ENCODE results near the gene MCF2L. TPM values are rescaled to one million over a fixed set of nuclear protein-coding genes. Genes with fewer than 3 reads are reported as not detected.
A peak's percentile ranks its signal among the peaks of the same experiment; 100 is the strongest.

The MCF2L gene
- total and polyA plus RNA-seq, 5 donors from 2014 or later, result 0.34 to 22.2 (median 1.3) TPM

GRCh38 chr13:113125506-113126264 lies 156.7 kb downstream of the MCF2L start:
- peaks cover 0 to 5% (median 0%) of the 10 kb centered on the region in 4 donors for H3K4me1 Mint-ChIP-seq
- H3K36me3 Mint-ChIP-seq, result no peaks in the 10 kb centered on the region
- peaks cover 17% of the 10 kb centered on the region for H3K27me3 Mint-ChIP-seq
- Histone ChIP-seq H3K27ac (ENCODE audit: insufficient read depth, low read length, poor library complexity, severe bottlenecking) (no peak overlapping the region), H3K36me3 (ENCODE audit: control insufficient read depth, insufficient read depth, low read length) (no peaks in the 10 kb centered on the region), H3K27me3 (ENCODE audit: control insufficient read depth, insufficient read depth, low read length) (peaks cover 11% of the 10 kb centered on the region), H3K4me1 (ENCODE audit: control insufficient read depth, insufficient read depth, low read length, poor library complexity, severe bottlenecking) (peaks cover 5% of the 10 kb centered on the region), H3K9me3 (ENCODE audit: control insufficient read depth in 2 of 2, low read length in 2 of 2) (no peaks in the 10 kb centered on the region), H3K4me3 (ENCODE audit: low read depth, low read length) (no peak overlapping the region)
- peaks cover 0 to 6% (median 0%) of the 10 kb centered on the region in 7 donors for H3K9me3 Mint-ChIP-seq
- DNase-seq (no peak), ATAC-seq (ENCODE audit: low read depth in 2 of 2) (no peak)
- no peak overlapping the region for H3K27ac Mint-ChIP-seq
- no peak overlapping the region for H3K4me3 Mint-ChIP-seq

DNA sequence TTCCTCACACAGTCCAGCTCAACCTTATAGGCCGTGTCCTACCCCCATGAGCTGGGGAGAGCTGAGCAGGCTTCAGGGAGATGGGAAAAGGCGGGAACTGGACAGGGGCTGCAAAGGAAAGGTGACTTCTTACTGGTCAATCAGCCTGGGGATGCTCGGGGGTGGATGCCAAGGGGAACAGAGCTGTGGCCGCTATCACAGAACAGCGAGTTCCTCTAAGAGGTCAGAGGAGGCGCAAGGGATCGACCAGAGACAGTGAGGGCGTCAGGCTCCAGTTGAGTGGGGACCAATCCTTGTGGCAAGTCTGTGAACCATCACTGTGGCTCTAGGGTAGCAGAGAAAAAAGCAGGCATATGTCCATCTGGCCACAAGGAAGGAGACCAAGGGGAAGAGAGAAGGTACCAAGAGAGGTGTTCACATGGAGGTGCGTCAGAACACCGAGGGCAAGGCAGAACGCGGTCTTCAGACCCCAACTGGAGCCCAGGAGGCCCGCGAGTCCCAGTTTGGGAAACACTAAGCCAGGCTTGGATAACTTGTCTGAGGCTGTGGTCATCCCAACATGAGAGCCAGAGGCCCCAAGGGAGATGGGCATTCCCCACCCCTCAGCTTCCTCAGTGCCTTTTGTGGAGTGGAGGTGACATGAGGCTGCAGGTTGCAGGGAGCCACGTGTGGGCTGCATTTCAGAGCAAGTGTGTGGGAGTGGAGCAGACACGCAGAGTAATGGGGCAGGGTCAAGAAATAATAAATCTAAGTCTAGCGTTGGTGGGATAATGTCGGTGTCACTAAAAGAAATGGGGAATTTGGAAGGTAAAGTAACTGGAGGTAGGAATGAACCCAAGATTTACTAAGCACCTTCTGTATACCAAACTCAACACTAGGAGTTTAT lies 157.5 kb downstream of the MCF2L start:
- Mint-ChIP-seq H3K27me3 (peaks cover 22% of the 10 kb centered on the region), H3K36me3 (no peaks in the 10 kb centered on the region), H3K4me1 (peaks cover 0 to 5% (median 0%) of the 10 kb centered on the region in 4 donors), H3K27ac (no peak overlapping the region), H3K9me3 (peaks cover 0 to 6% (median 0%) of the 10 kb centered on the region in 7 donors), H3K4me3 (no peak overlapping the region)
- DNase-seq (no peak), ATAC-seq (ENCODE audit: low read depth in 2 of 2) (no peak)
- peaks cover 16% of the 10 kb centered on the region for H3K27me3 ChIP-seq (ENCODE audit: control insufficient read depth, insufficient read depth, low read length)
- H3K4me1 ChIP-seq (ENCODE audit: control insufficient read depth, insufficient read depth, low read length, poor library complexity, severe bottlenecking), result peaks cover 5% of the 10 kb centered on the region
- no peak overlapping the region for H3K4me3 ChIP-seq (ENCODE audit: low read depth, low read length)
- no peaks in the 10 kb centered on the region for H3K36me3 ChIP-seq (ENCODE audit: control insufficient read depth, insufficient read depth, low read length)
- H3K27ac ChIP-seq (ENCODE audit: insufficient read depth, low read length, poor library complexity, severe bottlenecking), result no peak overlapping the region
- no peaks in the 10 kb centered on the region for H3K9me3 ChIP-seq (ENCODE audit: control insufficient read depth in 2 of 2, low read length in 2 of 2)

- no peak overlapping the region for H3K27ac ChIP-seq (ENCODE audit: insufficient read depth, low read length, poor library complexity, severe bottlenecking)
- H3K27ac Mint-ChIP-seq, result no peak overlapping the region
- ATAC-seq (ENCODE audit: low read depth in 2 of 2), result no peak
- peaks cover 22% of the 10 kb centered on the region for H3K27me3 ChIP-seq (ENCODE audit: control insufficient read depth, insufficient read depth, low read length)
- no peaks in the 10 kb centered on the region for H3K36me3 Mint-ChIP-seq
- peak overlapping the region in 1 of 4 donors; percentile 73 for H3K4me3 Mint-ChIP-seq
- no peaks in the 10 kb centered on the region for H3K9me3 ChIP-seq (ENCODE audit: control insufficient read depth in 2 of 2, low read length in 2 of 2)
- H3K9me3 Mint-ChIP-seq, result peaks cover 0 to 6% (median 0%) of the 10 kb centered on the region in 7 donors
- H3K36me3 ChIP-seq (ENCODE audit: control insufficient read depth, insufficient read depth, low read length), result no peaks in the 10 kb centered on the region
- peaks cover 5% of the 10 kb centered on the region for H3K4me1 ChIP-seq (ENCODE audit: control insufficient read depth, insufficient read depth, low read length, poor library complexity, severe bottlenecking)
- no peak overlapping the region for H3K4me3 ChIP-seq (ENCODE audit: low read depth, low read length)
- H3K27me3 Mint-ChIP-seq, result peaks cover 44% of the 10 kb centered on the region
- H3K4me1 Mint-ChIP-seq, result peaks cover 0 to 5% (median 0%) of the 10 kb centered on the region in 4 donors
- no peak for DNase-seq
Observed at GRCh38 chr13:113129480-113129879, 160.5 kb downstream of the MCF2L start.

DNA sequence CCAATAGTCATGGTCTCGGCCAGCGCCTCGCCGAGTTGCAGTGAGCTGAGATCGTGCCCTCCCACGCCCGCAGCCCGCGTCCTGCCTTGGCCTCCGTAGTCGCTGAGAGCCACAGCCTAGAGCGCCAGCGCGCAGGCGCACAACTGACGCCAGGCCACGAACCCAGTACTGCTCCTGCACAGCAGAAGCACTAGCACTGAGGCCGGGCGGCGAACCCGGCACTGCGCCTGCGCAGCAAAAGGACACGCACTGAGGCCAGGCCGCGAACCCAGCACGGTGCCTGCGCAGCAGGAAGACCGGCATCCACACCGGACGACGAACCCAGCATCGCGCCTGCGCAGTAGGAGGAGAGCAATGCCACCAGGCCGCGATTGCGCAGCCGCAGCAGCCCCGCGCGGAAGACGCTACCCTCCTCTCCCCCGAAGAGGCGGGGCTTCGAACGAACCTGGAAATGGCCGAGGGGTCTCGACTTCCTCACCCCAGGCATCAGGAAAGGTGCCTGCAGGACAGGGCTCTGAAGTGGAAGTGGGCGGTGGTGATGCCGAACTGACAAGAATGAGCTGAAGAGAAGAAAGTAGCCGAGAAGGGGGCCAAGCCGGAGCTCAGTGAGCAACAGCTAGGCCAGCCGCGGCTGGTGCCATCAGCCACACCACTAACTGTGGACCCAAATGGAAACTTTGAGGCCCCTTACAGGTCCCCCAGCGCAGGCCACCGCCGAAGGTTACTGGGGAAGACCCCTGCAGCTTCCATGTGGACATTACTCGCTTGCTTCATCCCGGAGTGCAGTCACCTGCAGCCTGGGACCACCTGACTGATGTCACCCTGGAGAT lies 161.1 kb downstream of the MCF2L start:
- Mint-ChIP-seq H3K4me1 (peaks cover 0 to 5% (median 0%) of the 10 kb centered on the region in 4 donors), H3K27me3 (peaks cover 45% of the 10 kb centered on the region), H3K4me3 (peak overlapping the region in 1 of 4 donors; percentile 41), H3K27ac (no peak overlapping the region), H3K9me3 (peaks cover 0 to 8% (median 0%) of the 10 kb centered on the region in 7 donors), H3K36me3 (no peaks in the 10 kb centered on the region)
- H3K27me3 ChIP-seq (ENCODE audit: control insufficient read depth, insufficient read depth, low read length), result peaks cover 22% of the 10 kb centered on the region
- H3K27ac ChIP-seq (ENCODE audit: insufficient read depth, low read length, poor library complexity, severe bottlenecking), result no peak overlapping the region
- no peaks in the 10 kb centered on the region for H3K9me3 ChIP-seq (ENCODE audit: control insufficient read depth in 2 of 2, low read length in 2 of 2)
- H3K4me3 ChIP-seq (ENCODE audit: low read depth, low read length), result no peak overlapping the region
- H3K36me3 ChIP-seq (ENCODE audit: control insufficient read depth, insufficient read depth, low read length), result no peaks in the 10 kb centered on the region
- ATAC-seq (ENCODE audit: low read depth in 2 of 2), result peak in 1 of 2 donors; percentile 39
- peaks cover 5% of the 10 kb centered on the region for H3K4me1 ChIP-seq (ENCODE audit: control insufficient read depth, insufficient read depth, low read length, poor library complexity, severe bottlenecking)
- DNase-seq, result peak in 1 of 3 donors; percentile 38

DNA sequence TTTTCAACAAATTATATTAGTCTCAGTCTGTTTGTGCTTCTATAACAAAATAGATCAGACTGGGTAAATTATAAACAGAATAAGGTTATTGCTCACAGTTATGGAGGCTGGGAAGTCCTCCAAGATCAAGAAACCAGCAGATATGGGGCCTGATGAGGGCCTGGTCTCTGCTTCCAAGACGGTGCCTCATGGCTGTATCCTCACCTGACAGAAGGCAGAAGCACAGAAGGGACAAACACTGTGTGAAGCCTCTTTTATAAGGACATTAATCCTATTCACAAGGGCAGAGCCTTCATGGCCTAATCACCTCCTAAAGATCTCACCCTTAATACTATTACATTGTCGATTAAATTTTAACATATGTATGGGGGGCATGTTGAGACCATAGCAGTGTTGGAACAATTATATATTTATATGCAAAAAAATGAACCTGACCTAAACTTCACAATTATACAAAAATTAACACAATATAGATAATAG lies 166.3 kb downstream of the MCF2L start:
- H3K4me1 ChIP-seq (ENCODE audit: control insufficient read depth, insufficient read depth, low read length, poor library complexity, severe bottlenecking), result no peaks in the 10 kb centered on the region
- H3K9me3 ChIP-seq (ENCODE audit: control insufficient read depth in 2 of 2, low read length in 2 of 2), result no peaks in the 10 kb centered on the region
- peaks cover 15% of the 10 kb centered on the region for H3K27me3 ChIP-seq (ENCODE audit: control insufficient read depth, insufficient read depth, low read length)
- H3K36me3 ChIP-seq (ENCODE audit: control insufficient read depth, insufficient read depth, low read length), result no peaks in the 10 kb centered on the region
- ATAC-seq (ENCODE audit: low read depth in 2 of 2) (no peak), DNase-seq (no peak)
- no peak overlapping the region for H3K4me3 ChIP-seq (ENCODE audit: low read depth, low read length)
- no peak overlapping the region for H3K27ac ChIP-seq (ENCODE audit: insufficient read depth, low read length, poor library complexity, severe bottlenecking)
- H3K36me3 Mint-ChIP-seq, result no peaks in the 10 kb centered on the region
- H3K4me3 Mint-ChIP-seq, result no peak overlapping the region
- no peaks in the 10 kb centered on the region for H3K4me1 Mint-ChIP-seq
- peaks cover 47% of the 10 kb centered on the region for H3K27me3 Mint-ChIP-seq
- H3K27ac Mint-ChIP-seq, result no peak overlapping the region
- H3K9me3 Mint-ChIP-seq, result peaks cover 0 to 2% (median 0%) of the 10 kb centered on the region in 7 donors

DNA sequence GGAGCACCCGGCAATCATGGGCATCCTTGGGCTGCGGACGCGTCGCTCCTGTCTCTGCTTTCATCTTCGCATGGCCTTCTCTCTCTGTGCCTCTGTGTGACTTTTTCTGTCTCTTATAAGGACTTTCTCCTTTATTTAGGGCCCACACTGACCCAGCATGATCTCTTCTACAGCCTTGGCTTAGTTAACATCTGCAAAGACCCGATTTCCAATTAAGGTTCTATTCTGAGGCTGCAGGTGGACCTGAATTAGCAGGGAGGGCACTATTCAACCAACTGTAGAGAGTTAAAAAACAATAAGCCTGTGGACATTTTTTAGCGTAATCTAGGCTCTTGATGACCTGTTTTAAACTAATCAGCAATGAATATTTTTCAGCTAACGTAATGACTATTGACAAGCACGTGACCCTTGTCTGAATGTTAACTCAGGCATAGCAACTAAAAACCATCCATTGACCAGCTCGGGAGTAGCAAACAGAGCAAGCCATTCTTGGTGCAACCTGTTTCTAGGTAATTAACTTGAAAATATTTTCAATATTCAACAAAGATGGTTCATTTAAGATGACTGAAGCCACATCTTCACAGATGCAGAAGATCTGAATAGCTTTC lies 168.8 kb downstream of the MCF2L start:
- no peak overlapping the region for H3K4me3 Mint-ChIP-seq
- peaks cover 0 to 2% (median 0%) of the 10 kb centered on the region in 7 donors for H3K9me3 Mint-ChIP-seq
- Histone ChIP-seq H3K4me3 (ENCODE audit: low read depth, low read length) (no peak overlapping the region), H3K27ac (ENCODE audit: insufficient read depth, low read length, poor library complexity, severe bottlenecking) (no peak overlapping the region), H3K36me3 (ENCODE audit: control insufficient read depth, insufficient read depth, low read length) (no peaks in the 10 kb centered on the region), H3K9me3 (ENCODE audit: control insufficient read depth in 2 of 2, low read length in 2 of 2) (no peaks in the 10 kb centered on the region), H3K27me3 (ENCODE audit: control insufficient read depth, insufficient read depth, low read length) (peaks cover 2% of the 10 kb centered on the region), H3K4me1 (ENCODE audit: control insufficient read depth, insufficient read depth, low read length, poor library complexity, severe bottlenecking) (no peaks in the 10 kb centered on the region)
- no peak for ATAC-seq (ENCODE audit: low read depth in 2 of 2)
- peaks cover 30% of the 10 kb centered on the region for H3K27me3 Mint-ChIP-seq
- no peaks in the 10 kb centered on the region for H3K36me3 Mint-ChIP-seq
- no peaks in the 10 kb centered on the region for H3K4me1 Mint-ChIP-seq
- H3K27ac Mint-ChIP-seq, result peak overlapping the region in 1 of 3 donors; percentile 32
- no peak for DNase-seq
